Amniotic epithelial cell (primary cell): Measurements from ENCODE around the gene PRAC2.

Experiments
- DNase-seq: peaks from one replicate; pipeline ENCODE4 v3.0.0-alpha.2; 2010; ENCODE audit warnings: low read depth

Gene PRAC2

GRCh38 chr17:48720266-48721008 lies 2.5 kb upstream of the PRAC2 start:
- DNase-seq = no peak

DNA sequence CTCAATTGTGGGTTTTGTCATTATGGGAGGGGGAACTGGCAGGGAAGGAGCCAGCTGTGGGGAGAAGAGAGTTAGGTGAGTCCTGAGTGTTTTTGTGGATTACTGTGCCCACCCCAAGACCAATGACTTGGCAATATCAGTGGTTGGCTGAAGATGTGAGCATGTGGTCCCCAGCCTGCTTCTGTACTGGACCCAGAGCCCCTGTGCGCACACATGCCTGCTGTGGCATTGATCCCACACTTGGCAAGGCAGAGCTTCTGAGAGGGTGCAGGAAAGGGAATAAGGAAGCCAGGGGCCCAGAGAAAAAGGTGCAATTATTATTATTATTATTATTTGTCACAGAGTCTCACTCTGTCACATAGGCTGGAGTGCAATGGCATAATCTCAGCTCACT lies 2.0 kb upstream of the PRAC2 start:
- no peak for DNase-seq

DNA sequence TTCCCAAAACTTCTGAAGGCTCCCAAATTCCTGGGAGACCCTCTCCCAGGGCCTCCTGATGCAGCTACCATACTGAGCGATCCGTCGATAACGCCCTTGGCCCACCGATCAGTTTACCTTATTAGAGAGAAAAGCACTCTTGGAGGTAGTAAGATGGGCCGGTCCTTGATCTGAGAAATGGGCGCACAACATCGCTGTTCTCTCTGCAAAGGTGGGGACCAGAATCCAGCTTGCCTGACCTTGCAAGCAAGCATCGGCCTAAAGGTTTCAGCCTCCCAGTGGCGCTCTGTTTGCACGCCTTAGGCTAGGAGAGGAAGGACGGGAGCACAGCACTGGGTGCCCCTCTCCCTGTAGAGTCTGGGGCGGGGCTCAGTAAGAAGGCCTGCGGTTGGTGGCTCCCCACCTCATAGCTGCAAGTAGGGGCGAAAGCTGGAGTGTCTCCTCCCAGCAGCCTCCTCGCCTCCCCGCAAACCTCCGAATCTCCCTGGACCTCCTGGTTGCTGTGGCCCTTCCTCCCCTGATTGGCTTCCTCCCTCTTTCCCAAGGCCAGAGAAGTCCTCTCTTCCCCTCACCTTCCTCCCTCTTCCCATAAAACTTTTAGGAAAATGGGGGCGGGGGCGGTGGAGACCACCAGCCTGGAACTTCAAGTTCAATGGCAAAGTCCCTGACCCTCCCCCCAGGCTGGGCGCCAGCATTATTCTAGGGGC lies 631 bp upstream of the PRAC2 start, which contains the start of gene PRAC1:
Gene PRAC1 (minus strand): TSS at position 318 of the 707 bp plus-strand sequence. CDS start 126 bp downstream, at position 192.
- no peak for DNase-seq

DNA sequence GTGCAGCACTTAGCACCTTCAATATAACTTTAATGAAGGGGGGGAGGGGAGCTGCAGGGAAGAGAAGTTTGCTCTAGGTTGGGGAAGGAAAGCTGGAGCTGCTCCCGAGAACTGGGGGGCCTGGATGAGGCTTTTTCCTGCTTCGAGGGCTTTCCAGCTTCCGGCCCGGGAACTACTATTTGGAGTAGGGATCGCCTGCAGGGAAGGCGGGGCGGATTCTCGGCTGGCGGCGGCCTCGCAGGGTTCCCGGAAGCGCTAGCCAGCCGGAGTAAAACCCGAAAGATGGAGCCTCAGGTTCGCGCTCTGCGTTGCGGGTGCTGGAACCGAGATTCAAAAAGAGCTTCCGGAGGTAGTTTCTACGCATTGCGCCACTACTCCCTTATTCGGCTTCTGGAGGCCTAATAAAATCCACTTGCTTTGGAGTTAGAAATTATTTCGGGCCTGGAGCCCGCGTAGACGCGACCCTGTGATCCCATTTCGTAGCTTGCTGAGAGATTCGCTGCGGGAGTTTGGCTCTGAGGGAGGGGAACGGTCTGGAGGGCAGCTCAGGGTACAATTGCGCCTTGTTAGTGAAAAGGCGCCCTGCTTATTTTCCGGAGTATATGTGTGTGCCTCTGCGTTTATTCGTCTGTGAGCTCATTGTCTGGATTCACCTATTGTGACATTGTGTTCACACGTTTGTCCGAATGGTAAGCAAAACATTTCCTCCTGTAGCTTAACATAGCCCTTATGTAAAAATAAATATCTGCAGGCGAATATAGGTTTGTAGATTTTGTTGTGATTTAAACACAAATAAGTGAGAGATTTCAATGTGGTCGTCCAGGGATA lies 652 bp downstream of the PRAC2 start:
- no peak for DNase-seq

- DNase-seq = peak; percentile 67
Measured at GRCh38 chr17:48724251-48725003, 1.4 kb downstream of the PRAC2 start.

- no peak for DNase-seq
Measured at GRCh38 chr17:48725004-48725287, 2.0 kb downstream of the PRAC2 start.

- DNase-seq = no peak
Measured at GRCh38 chr17:48725288-48726064, 2.5 kb downstream of the PRAC2 start.

DNA sequence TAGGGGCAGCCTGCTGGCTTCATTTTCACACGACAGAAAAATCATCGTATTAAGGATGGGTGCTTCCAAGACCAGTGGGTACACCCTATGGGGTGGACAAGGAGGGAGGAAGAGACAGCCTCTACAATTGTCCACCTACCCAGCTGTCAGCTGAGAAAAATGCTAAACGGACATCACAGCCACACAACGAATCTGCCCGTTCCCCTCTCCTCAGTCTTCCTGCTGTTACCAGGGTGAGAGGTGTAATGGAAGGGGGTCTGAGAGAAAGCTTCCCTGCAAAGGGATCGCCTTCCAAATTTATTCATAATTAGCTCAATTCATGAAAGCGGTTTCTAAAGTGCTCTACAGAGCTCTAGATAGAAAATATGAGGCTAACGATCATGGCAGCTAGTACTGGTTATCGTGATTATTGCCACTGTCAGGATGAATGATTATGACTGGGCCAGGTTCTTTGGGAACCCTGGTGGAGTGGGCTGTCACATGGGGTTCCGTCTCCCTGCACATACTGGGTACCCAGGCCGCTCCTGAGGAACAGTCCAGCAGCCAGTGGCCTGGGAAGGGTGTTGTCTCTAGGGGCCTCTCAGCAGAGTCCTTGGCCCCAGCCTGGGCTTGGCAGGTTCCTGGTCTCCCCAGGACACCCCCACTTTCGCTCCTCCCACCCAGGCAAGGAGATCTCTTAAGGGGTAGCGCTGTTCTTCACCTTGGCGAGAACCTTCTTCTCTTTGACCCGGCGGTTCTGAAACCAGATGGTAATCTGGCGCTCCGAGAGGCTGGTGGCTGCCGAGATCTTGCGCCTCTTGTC lies 3.3 kb downstream of the PRAC2 start:
- DNase-seq = no peak

DNA sequence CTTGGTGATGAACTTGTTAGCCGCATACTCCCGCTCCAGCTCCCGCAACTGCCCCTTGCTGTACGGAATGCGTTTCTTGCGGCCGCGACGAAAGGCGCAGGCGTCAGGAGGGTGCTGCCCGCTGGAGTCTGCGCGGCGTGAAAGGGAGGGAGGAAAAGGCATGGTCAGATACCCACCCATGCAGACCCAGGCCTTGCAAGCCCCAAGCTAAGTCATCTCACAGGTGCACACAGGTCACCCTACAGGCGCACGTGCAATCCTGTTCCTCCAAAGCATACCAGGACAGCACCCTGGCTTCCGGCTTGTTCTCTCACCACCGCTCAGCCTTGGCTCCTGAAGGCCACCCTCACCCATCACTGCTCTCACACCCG lies 3.9 kb downstream of the PRAC2 start:
- DNase-seq = no peak

- DNase-seq = no peak
Measured at GRCh38 chr17:48727415-48728175, 4.6 kb downstream of the PRAC2 start.

GRCh38 chr17:48728232-48729231 lies 5.5 kb downstream of the PRAC2 start, which contains the start of gene HOXB13:
Gene HOXB13 (minus strand): TSS chr17:48728750. CDS start chr17:48728593, 157 bp downstream.
- DNase-seq = peak; percentile 16

- DNase-seq = no peak
Measured at GRCh38 chr17:48729335-48730239, 6.6 kb downstream of the PRAC2 start.

DNA sequence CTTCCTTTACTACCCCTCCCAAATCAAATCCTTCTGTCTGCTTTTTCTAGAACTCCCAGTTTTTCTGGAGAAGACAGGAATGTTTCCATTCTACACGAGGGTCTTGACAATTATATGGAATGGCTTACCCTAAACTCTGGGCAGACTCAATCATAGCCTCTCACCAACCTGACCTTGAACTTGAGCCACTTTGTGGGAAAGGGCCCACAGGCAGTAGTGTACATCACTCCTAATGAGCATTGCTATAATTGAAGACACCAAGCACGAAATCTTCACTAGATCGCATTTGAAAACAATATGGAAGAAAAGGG lies 7.2 kb downstream of the PRAC2 start:
- no peak for DNase-seq

DNA sequence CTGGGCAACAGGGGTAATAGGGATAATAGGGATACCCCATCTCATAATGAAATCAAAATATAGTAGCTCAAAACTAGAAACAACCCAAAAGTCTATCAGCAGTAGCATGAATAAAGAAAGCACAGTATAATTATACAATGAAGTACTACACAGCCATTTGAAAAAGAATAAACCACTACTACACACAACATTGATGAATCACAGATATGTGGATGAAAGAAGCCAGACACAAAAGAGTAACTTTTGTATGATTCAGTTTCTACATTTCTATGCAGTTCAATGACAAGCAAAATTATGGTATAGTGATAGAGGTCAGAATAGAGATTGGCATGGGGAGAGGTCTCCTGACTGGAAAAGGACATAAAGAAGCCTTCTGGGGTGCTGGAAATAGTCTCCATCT lies 8.4 kb downstream of the PRAC2 start:
- DNase-seq = no peak

- DNase-seq = no peak
Measured at GRCh38 chr17:48732688-48733629, 10.0 kb downstream of the PRAC2 start.

DNA sequence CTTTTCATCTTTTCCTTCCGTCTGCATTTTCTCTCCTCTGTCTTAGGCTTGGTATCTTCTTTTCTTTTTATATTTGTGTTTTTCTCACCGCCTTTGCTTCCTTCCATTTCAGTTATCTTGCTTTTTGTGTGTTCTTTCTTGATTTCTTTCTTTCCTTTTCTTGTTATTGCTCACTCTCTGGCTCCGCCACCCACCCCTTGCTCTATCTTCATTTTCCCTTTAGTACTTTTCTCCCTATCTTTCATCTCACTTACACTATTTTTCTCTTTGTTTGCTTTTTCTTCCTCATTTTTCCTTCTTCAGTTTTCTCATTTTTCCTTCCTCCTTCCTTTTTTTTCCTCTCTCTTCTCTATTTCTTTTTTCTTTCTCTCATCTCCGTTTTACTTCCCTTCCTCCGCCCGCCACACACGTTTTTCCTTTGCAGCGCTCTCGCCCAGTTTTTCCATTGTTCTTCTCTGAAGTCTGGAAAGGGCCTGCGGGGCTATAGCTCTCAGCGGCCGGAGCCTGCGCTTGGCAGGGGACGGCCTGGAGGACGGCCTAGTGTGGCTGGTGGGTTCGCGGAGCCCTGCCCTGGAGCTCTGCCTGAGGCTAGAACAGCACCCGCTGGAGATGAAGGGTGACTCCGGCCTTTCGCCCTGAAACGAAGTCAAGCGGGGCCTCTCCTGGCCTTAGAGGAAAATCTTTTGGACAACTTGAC lies 10.8 kb downstream of the PRAC2 start:
- no peak for DNase-seq
